Measurements from ENCODE around the gene AK5.
"Not testable (repeated sequence)": the region's sequence is repeated elsewhere in the genome, so short reads cannot be mapped to it uniquely, and the experiment has no call there.

AK5 gene

GRCh38 chr1:77499466-77499865 lies 217.6 kb downstream of the AK5 start:
- H3K4me3 ChIP-seq (ENCODE audit: low read depth, low read length) = no peak overlapping the region
- DNase-seq (ENCODE audit: low read depth) = no peak
- TF ChIP-seq, protein P1, sequence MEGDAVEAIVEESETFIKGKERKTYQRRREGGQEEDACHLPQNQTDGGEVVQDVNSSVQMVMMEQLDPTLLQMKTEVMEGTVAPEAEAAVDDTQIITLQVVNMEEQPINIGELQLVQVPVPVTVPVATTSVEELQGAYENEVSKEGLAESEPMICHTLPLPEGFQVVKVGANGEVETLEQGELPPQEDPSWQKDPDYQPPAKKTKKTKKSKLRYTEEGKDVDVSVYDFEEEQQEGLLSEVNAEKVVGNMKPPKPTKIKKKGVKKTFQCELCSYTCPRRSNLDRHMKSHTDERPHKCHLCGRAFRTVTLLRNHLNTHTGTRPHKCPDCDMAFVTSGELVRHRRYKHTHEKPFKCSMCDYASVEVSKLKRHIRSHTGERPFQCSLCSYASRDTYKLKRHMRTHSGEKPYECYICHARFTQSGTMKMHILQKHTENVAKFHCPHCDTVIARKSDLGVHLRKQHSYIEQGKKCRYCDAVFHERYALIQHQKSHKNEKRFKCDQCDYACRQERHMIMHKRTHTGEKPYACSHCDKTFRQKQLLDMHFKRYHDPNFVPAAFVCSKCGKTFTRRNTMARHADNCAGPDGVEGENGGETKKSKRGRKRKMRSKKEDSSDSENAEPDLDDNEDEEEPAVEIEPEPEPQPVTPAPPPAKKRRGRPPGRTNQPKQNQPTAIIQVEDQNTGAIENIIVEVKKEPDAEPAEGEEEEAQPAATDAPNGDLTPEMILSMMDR (conservative IDR thresholded peaks at IDR 0.05; ENCODE audit: low read depth, low read length) = no peak

DNA sequence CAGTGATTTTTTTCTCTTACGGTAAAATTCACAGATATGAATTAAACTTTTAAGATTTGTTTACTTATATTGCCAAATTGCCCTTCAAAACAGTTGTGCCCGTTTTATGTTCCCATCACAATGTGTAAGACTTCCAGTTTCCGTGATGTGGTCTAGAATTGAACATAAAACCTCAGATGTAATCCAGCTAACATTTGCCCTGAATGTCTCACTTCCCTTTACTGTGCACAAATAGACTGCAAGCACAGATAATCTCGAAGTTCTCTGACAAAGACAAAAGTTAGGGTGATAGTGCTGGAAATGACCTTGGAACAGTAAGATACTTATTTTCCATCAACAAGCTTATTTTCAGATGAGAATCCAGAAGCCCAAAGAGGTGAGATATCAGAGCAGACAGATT lies 223.2 kb downstream of the AK5 start:
- no peak overlapping the region for H3K4me3 ChIP-seq (ENCODE audit: low read depth, low read length)
- DNase-seq (ENCODE audit: low read depth) = peak; percentile 7
- TF ChIP-seq, protein P1 (conservative IDR thresholded peaks at IDR 0.05; ENCODE audit: low read depth, low read length) = no peak

GRCh38 chr1:77506771-77507170 lies 225.0 kb downstream of the AK5 start:
- H3K4me3 ChIP-seq (ENCODE audit: low read depth, low read length) = no peak overlapping the region
- TF ChIP-seq, protein P1 (conservative IDR thresholded peaks at IDR 0.05; ENCODE audit: low read depth, low read length) = no peak
- no peak for DNase-seq (ENCODE audit: low read depth)

GRCh38 chr1:77509051-77509492 lies 227.3 kb downstream of the AK5 start:
- H3K4me3 ChIP-seq (ENCODE audit: low read depth, low read length) = no peak overlapping the region
- TF ChIP-seq, protein P1 (conservative IDR thresholded peaks at IDR 0.05; ENCODE audit: low read depth, low read length) = no peak
- DNase-seq (ENCODE audit: low read depth) = no peak

GRCh38 chr1:77509898-77510297 lies 228.1 kb downstream of the AK5 start:
- no peak overlapping the region for H3K4me3 ChIP-seq (ENCODE audit: low read depth, low read length)
- TF ChIP-seq, protein P1 (conservative IDR thresholded peaks at IDR 0.05; ENCODE audit: low read depth, low read length) = no peak
- no peak for DNase-seq (ENCODE audit: low read depth)

GRCh38 chr1:77511440-77511840 lies 229.6 kb downstream of the AK5 start:
- DNase-seq (ENCODE audit: low read depth) = peak; percentile 70
- TF ChIP-seq, protein P1 (conservative IDR thresholded peaks at IDR 0.05; ENCODE audit: low read depth, low read length) = no peak
- H3K4me3 ChIP-seq (ENCODE audit: low read depth, low read length) = no peak overlapping the region

GRCh38 chr1:77512650-77513049 lies 230.8 kb downstream of the AK5 start:
- not testable (repeated sequence) for DNase-seq (ENCODE audit: low read depth); H3K4me3 ChIP-seq (ENCODE audit: low read depth, low read length)
